GM19455 (cell line): ENCODE data around the gene SPTLC3.

ENCODE experiments used
- ATAC-seq: cut with Tn5 transposase; IDR thresholded peaks from one replicate; pipeline ENCODE4 v1.9.1; 2021; ENCODE audit not compliant: unreplicated experiment

The SPTLC3 gene

GRCh38 chr20:13028673-13029072 lies 19.9 kb downstream of the SPTLC3 start:
- no peak for ATAC-seq

- ATAC-seq = no peak
Measured at GRCh38 chr20:13029687-13030375, 21.1 kb downstream of the SPTLC3 start.

DNA sequence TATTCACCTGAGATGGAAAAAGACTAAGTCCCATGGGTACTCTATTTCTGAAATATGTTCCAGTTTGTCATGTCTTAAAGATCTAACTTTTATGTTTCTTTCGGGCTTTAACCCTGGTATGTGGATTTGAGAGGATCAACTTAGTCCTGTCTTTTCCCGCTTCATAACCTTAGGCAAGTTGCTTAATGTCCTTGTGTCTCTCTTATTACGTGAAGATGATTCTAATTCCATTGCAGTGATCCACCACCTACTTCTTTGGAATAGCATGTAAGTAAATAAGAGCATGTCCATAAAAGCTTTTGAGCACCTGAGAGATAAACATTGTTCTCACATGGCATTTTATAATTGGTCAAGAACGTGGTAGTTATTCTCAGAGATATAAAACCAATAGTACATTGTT lies 23.0 kb downstream of the SPTLC3 start:
- no peak for ATAC-seq

DNA sequence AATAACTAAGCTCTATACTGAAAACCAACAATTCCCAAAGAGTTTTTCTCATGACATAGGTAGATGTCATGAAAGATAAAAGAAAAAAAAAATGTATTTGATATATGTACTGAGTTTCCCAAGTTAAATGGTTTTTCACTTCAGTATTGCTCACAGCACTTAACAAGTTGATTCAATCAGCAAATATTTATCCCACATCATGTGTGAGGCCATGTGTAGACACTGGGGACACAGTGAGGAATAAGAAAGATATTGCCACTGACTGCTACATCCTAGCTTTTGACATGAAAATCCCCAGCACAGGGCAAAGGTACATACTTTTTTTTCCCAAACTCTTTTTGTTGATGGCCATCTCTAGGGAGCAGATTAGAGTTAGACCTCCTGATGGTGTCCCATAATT lies 25.3 kb downstream of the SPTLC3 start:
- ATAC-seq = no peak

- no peak for ATAC-seq
Measured at GRCh38 chr20:13034936-13035335, 26.2 kb downstream of the SPTLC3 start.

DNA sequence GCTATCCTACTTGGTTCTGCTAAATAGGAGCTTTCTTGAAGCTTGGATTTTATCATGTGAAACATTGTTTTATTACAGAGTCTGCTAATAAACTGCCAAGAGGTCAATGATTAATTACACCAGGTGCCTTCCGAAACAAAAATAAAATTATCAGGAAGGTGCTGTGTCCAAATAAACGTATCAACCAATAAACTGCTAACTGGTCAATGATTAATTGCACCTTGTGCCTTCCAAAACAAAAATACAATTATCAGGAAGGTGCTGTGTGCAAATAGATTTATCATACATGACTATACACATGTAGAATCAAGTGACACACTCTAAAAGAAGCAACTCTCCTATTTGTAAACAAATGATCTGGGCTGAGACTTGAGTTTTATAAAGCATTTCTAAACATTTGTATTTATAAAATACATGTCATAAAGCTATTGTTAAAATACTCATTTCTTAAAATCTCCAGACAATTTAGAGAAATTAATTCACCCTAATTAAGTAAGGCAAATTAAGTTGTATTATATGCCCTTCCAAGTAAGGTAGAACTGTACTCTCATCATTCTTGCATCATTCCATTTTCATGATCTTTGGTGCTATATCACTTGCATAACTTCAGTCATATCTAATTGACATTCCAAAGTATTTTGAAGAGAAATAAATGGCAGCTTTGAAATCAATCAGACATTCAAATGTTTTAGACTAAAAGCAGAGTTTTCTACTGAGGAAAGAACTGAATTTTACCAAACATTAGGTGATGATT lies 26.8 kb downstream of the SPTLC3 start:
- ATAC-seq = no peak

- ATAC-seq = no peak
Measured at GRCh38 chr20:13037727-13038126, 29.0 kb downstream of the SPTLC3 start.

DNA sequence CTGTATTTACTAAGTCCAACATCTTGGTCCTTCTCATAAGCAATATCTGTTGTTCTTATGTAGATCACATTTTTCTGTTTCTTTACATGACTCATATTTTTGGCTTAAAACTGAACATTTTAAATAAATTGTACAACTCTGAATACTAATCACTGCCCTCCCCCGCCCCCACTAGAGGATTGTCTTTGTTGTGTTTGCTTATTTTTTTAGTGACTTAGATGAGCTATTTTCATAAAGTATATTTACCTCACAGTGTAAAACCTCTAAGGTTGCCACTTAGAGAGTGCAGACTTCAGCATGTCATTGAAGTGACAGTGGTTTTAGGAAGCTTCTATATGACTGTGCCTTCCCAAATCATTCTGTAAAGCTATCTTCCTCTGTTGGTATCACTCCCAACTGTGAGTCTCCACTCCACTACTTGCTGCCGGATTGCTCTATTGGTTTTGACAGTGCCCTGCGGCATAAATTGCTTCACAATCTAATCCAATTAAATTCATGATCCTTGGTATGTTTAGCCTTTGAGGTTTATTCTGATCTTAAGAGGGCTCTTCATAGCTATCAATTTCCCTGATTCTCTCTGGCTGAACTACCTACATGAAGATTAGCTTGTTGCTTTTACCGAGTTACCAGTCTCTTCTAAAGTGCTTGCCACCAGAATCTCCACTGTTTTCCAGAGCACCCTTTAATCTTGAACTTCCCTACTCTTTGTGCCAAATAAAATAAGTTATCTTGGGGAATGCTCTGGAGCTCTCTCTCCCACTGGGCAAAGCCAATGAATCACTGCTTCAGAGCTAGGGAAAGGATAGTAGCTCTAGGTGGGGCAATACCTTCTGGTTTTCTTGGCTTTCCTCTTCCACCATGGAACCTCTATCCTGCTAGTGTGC lies 33.0 kb downstream of the SPTLC3 start:
- ATAC-seq = no peak

DNA sequence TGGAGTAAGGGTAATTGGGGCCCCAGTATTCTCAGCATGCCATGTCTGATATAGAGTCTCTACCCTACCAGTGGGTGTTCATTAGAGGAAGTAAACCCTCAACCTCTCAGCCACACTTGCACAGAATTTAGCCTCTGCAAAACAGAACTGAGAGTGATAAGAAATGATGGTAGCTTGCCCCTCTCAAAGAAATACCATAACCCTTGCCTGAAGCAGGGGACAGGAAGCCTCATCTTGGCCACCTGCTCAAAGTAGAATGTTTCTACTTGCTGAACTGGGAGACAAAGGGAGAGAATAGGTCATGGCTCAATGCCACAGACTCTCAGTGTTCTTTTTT lies 33.7 kb downstream of the SPTLC3 start:
- no peak for ATAC-seq

- ATAC-seq = no peak
Measured at GRCh38 chr20:13046409-13046808, 37.6 kb downstream of the SPTLC3 start.

DNA sequence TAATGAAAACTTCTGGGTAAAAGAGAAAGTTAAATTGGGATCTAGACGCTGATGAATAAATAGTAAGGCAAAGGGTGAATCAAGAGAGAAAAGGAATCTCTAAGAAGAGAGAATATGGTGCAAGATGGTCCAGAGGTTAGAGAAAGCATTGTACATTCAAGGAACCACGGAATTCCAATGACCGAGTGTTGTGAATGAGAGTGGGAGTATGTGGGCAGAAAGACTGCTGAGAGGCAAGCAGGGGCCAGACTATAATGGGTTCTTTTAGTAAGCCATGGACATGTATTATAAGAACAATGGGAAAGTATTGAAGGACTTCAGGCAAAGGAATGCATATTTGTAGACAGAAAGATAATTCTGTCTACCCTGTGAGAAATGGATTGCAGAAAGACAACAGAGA lies 45.2 kb downstream of the SPTLC3 start:
- no peak for ATAC-seq

DNA sequence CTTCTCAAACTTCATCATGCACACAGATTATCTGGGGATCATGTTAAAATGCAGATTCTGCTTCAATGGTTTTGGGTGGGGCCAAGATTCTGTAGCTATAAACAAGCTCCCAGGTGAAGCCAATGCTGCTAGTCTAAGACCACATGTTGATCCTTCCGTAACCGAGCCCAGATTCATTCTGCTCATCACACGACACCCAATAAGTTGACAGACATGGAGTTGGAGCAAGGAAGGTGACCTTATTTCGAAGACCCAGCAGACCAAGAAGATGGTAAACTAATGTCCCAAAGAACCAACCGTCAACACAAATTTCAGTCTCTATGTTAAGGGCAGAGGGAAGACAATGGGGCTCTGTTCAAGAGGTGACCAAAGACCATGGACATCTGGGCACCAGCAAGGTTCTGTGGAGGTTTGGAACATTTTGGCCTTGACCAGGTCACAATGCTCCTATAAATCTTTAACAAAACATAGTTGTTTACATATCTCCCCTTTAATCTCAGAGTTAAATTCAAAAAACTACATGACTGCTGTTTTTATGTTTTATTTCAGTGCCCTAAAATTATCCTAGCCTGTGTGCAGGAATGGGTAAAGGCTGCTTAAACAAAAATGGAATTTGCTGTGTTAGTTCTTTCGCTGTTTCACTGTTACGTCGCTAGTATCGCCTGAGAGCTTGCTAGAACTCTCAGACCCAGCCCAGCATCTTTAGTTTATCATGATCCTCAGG lies 50.1 kb downstream of the SPTLC3 start:
- ATAC-seq = no peak

GRCh38 chr20:13059398-13060136 lies 50.8 kb downstream of the SPTLC3 start:
- no peak for ATAC-seq

DNA sequence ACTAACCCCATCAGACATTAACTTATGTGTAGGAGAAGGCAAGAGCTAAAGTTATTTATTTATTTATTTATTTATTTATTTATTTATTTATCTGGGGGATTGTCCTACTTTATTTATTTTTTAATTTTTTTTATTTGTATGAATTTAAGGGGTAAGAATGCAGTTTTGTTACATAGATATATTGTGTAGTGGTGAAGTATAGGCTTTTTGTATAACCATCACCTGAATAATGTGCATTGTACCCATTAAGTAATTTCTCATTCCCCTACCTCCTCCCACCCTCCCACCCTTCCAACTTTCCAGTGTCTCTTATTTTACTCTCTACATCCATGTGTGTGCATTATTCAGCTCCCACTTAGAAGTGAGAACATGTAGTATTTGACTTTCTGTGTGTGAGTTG lies 51.6 kb downstream of the SPTLC3 start:
- no peak for ATAC-seq

GRCh38 chr20:13061381-13061780 lies 52.6 kb downstream of the SPTLC3 start:
- no peak for ATAC-seq

GRCh38 chr20:13062789-13063188 lies 54.0 kb downstream of the SPTLC3 start:
- ATAC-seq = no peak

DNA sequence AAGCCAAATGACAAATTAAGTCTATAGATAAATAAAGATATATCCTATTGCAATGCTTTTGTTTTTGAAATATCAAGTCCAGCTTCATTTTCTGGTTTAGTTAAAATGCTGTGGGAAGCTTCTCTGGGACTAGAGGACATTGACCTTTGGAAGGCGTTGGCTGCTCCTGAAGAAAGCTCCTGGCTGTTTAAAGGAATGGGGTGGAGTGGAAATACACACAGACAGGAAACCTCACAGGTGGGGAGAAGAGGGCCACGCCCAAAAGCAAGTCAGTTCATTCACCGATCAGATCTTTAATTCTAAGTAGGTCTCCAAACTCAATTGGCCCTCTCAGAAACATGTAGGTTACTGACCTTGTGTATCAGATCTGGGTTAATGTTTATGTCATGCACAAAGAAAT lies 59.6 kb downstream of the SPTLC3 start:
- no peak for ATAC-seq

DNA sequence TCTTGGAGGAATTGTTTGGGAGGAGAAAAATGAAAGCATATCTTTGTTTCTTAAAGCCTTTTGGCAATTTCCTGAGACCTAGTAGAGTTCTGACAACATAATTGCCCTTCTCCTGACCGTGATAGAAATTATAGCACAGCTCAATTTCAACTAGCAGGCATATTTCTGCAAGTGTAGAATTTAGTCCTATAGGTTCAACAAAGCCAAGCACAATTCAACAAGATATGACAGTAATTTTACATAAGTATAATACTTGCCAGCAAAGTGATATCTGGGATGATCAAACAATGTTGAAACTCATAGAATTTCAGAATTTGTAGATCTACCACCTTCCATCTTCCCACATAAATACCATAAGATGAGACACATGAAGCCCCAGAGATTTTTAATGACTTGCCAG lies 73.1 kb downstream of the SPTLC3 start:
- ATAC-seq = no peak

- no peak for ATAC-seq
Measured at GRCh38 chr20:13082378-13082777, 73.6 kb downstream of the SPTLC3 start.

GRCh38 chr20:13085275-13085674 lies 76.5 kb downstream of the SPTLC3 start:
- no peak for ATAC-seq
